GM10266 (cell line): ENCODE data around the gene PINLYP.

ENCODE experiments used
- DNase-seq: peaks from one replicate; pipeline ENCODE4 v3.0.0; 2012; ENCODE audit errors: extremely low spot score
- TF ChIP-seq, protein P1 (sequence below): IDR thresholded peaks from 2 replicates; pipeline ENCODE4 v1.5.1; 2012; ENCODE audit warnings: mild to moderate bottlenecking, low read depth; ENCODE audit not compliant: control insufficient read depth, insufficient read depth; ENCODE audit errors: missing control alignments

Gene PINLYP

DNA sequence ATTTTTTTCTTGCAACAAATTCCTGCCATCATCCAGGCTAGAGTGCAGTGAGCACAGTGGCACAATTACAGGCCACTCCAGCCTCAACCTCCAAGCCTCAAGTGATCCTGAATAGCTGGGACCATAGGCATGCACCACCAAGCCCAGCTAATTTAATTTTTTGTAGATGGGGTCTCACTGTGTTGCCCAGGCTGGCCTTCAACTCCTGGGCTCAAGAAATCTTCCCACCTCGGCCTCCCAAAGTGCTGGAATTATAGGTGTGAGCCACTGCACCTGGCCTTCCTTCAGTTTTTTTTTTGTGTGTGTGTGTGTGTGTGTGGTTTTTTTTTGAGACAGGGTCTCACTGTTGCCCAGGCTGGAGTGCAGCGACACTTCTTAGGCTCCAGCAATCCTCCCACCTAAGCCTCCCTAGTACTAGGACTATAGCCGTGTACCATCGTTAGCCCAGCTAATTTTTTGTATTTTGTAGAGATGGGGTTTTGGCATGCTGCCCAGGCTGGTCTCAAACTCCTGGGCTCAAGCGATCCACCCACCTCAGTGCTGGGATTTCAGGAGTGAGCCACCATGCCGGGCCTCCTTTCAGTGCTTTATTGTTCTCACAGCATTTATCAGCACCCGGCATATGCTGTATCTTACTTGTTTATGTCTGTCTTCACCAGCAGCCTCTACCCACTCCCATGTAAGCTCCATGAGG, 30.4 kb downstream of the PINLYP start:
- TF ChIP-seq, protein P1, sequence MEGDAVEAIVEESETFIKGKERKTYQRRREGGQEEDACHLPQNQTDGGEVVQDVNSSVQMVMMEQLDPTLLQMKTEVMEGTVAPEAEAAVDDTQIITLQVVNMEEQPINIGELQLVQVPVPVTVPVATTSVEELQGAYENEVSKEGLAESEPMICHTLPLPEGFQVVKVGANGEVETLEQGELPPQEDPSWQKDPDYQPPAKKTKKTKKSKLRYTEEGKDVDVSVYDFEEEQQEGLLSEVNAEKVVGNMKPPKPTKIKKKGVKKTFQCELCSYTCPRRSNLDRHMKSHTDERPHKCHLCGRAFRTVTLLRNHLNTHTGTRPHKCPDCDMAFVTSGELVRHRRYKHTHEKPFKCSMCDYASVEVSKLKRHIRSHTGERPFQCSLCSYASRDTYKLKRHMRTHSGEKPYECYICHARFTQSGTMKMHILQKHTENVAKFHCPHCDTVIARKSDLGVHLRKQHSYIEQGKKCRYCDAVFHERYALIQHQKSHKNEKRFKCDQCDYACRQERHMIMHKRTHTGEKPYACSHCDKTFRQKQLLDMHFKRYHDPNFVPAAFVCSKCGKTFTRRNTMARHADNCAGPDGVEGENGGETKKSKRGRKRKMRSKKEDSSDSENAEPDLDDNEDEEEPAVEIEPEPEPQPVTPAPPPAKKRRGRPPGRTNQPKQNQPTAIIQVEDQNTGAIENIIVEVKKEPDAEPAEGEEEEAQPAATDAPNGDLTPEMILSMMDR, result no peak
- no peak for DNase-seq

GRCh38 chr19:43606569-43607229, 31.1 kb downstream of the PINLYP start:
- DNase-seq, result no peak
- TF ChIP-seq, protein P1, result no peak

- DNase-seq, result no peak
Observed at GRCh38 chr19:43607238-43608205, 31.9 kb downstream of the PINLYP start.

DNA sequence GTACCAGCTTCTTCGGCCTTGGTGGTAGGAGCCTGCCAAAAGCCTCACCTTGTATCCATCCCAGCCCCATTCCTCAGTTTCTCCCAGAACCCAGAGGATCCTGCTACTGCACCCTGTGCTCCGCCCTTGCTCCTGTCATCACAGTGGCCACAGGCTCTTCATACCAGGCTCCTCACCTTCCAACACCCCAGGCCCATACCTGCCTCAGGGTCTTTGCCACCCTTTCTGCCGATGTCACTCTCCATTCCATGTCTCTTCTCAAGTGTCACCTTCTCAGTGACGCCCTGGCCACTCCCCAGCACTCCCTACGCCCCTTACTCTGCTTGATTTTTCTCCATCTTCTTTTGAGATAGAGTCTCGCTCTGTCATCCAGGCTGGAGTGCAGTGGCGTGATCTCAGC, 34.3 kb downstream of the PINLYP start:
- DNase-seq, result no peak
- TF ChIP-seq, protein P1, result no peak

More at GRCh38 chr19:43607238-43608205, 31.9 kb downstream of the PINLYP start:
- TF ChIP-seq, protein P1, result no peak

GRCh38 chr19:43610493-43610892, 34.9 kb downstream of the PINLYP start:
- TF ChIP-seq, protein P1, result no peak
- DNase-seq, result no peak

GRCh38 chr19:43611788-43612187, 36.2 kb downstream of the PINLYP start, which contains the start of gene SRRM5:
Gene SRRM5 (plus strand): TSS chr19:43612088. CDS start chr19:43612122, 34 bp downstream.
- DNase-seq, result no peak
- TF ChIP-seq, protein P1, result no peak
